ACC112 (cell line): ENCODE measurements around the gene INPPL1.
"Not testable (repeated sequence)": the region's sequence is repeated elsewhere in the genome, so short reads cannot be mapped to it uniquely, and the experiment has no call there.

Source experiments
- H2AFZ ChIP-seq: fragments of 200-600 bp; sonication (generic); one replicate; pipeline ENCODE4 v1.6.0; 2017; ENCODE audit warnings: antibody characterized with exemption, low read length; ENCODE audit not compliant: unreplicated experiment
- H3K27ac ChIP-seq: fragments of 200-600 bp; sonication (generic); 2 replicates; pipeline ENCODE4 v1.5.1; 2014; ENCODE audit warnings: low read depth, mild to moderate bottlenecking, antibody characterized with exemption, low read length, moderate library complexity
- H3K27me3 ChIP-seq: fragments of 200-600 bp; sonication (generic); 2 replicates; pipeline ENCODE4 v1.6.1; 2014; ENCODE audit warnings: mild to moderate bottlenecking, antibody characterized with exemption, low read length, moderate library complexity, mixed read lengths; ENCODE audit not compliant: insufficient read depth
- H3K36me3 ChIP-seq: fragments of 200-600 bp; sonication (generic); 2 replicates; pipeline ENCODE4 v1.6.1; 2016; ENCODE audit warnings: mild to moderate bottlenecking, antibody characterized with exemption, low read length, moderate library complexity, mixed read lengths; ENCODE audit not compliant: insufficient read depth
- H3K4me1 ChIP-seq: fragments of 200-600 bp; sonication (generic); one replicate; pipeline ENCODE4 v1.6.1; 2016; ENCODE audit warnings: low read length, mixed read lengths; ENCODE audit not compliant: insufficient read depth, unreplicated experiment, control insufficient read depth
- H3K4me3 ChIP-seq: fragments of 200-600 bp; sonication (generic); 2 replicates; pipeline ENCODE4 v1.5.1; 2014; ENCODE audit warnings: mild to moderate bottlenecking, low read depth, low read length
- H3K79me2 ChIP-seq: fragments of 200-600 bp; sonication (generic); one replicate; pipeline ENCODE4 v1.6.0; 2016; ENCODE audit warnings: low read length; ENCODE audit not compliant: control insufficient read depth, unreplicated experiment, insufficient read depth

The INPPL1 gene

DNA sequence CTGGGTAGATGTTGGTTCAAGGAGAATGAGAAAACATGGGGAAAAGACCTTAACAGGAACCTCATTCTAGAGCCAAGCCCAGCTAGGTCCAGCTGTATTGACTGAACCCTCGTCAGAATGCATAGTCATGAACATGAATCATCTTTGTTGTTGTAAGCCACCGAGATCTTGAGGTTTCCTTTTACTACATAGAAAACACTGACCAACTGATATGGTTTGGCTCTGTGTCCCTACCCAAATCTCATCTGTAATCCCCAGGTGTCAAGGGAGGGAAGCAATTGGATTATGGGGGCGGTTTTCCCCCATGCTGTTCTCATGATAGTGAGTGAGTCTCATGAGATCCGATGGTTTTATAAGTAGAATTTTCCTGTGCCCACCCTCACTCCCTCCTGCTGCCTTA lies 38.8 kb downstream of the INPPL1 start:
- Histone ChIP-seq H3K27ac (peak overlapping the region; percentile 38; the same call in 1 of the 2 replicates), H3K4me1 (peaks cover 10% of the 10 kb centered on the region)

DNA sequence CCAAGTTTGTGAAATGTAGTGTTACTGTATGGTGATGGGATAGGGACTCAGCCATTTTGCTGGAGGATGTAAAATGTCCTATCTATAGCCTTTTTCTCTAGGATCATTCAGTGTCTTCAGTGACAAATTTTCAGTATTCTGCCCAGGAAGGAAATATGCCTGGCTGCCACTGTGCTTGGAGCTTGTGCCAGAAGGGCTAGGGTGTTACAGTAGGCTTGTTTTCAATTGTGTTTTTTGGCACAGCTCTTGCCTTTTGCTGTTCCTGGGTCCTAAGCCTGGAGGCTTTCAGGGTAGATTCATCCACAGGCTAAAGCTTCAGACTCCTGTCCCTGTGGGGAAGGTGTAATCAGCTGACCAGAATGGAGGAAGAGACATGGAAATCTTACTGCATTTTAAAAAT lies 41.4 kb downstream of the INPPL1 start:
- H3K27ac ChIP-seq, result no peak overlapping the region
- peak overlapping the region; percentile 43 for H2AFZ ChIP-seq
- peaks cover 12% of the 10 kb centered on the region for H3K4me1 ChIP-seq
- no peaks in the 10 kb centered on the region for H3K27me3 ChIP-seq
- H3K79me2 ChIP-seq, result no peaks in the 10 kb centered on the region
- no peak overlapping the region for H3K4me3 ChIP-seq
- H3K36me3 ChIP-seq, result no peaks in the 10 kb centered on the region

More for the DNA sequence above, 38.8 kb downstream of the INPPL1 start:
- Histone ChIP-seq H3K79me2 (no peaks in the 10 kb centered on the region), H3K4me3 (no peak overlapping the region), H3K36me3 (no peaks in the 10 kb centered on the region), H2AFZ (peak overlapping the region; percentile 58), H3K27me3 (no peaks in the 10 kb centered on the region)

DNA sequence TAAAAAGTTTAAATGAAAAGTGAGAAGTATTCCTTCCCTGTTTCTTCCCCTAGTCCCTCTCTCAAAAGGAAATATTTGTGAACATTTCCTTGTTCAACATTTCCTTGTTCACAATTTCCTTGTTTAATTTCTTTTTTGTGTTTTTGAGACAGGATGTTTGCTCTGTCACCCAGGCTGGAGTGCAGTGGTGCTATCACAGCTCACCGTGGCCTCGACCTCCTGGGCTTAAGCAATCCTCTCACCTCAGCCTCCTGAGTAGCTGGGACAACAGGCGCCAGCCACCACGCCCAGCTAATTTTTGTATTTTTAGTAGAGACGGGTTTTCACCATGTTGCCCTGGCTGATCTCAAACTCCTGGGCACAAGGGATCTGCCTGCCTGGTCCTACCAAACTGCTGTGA lies 42.4 kb downstream of the INPPL1 start:
- H3K27ac ChIP-seq, H3K27me3 ChIP-seq, H3K4me3 ChIP-seq, H2AFZ ChIP-seq, H3K36me3 ChIP-seq, H3K79me2 ChIP-seq: not testable (repeated sequence)
- H3K4me1 ChIP-seq, result peaks cover 12% of the 10 kb centered on the region

GRCh38 chr11:72267956-72268617 lies 43.5 kb downstream of the INPPL1 start:
- Histone ChIP-seq H3K79me2 (no peaks in the 10 kb centered on the region), H3K27ac (no peak overlapping the region), H3K36me3 (no peaks in the 10 kb centered on the region), H3K27me3 (no peaks in the 10 kb centered on the region), H3K4me1 (peaks cover 10% of the 10 kb centered on the region), H3K4me3 (no peak overlapping the region), H2AFZ (no peak overlapping the region)

DNA sequence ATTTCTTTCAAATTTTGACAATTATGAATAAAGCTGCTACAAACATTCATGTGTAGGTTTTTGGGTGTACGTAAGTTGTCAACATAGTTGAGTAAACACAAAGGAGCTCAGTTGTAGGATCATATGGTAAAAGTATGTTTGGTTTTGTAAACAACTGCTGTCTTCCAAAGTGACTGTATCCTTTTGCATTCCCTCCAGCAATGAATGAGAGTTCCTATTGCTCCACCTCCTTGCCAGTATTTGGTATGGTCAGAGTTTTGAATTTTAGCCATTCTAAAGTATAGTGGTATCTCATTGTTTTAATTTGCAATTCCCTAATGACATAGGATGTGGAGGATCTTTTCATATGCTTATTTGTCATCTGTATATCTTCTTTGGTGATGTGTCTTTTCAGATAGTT lies 47.4 kb downstream of the INPPL1 start:
- H3K27me3 ChIP-seq, result no peaks in the 10 kb centered on the region
- H3K36me3 ChIP-seq, result no peaks in the 10 kb centered on the region
- no peak overlapping the region for H3K27ac ChIP-seq
- no peaks in the 10 kb centered on the region for H3K79me2 ChIP-seq
- H3K4me3 ChIP-seq, result no peak overlapping the region
- H2AFZ ChIP-seq, result no peak overlapping the region
- H3K4me1 ChIP-seq, result peaks cover 3% of the 10 kb centered on the region

DNA sequence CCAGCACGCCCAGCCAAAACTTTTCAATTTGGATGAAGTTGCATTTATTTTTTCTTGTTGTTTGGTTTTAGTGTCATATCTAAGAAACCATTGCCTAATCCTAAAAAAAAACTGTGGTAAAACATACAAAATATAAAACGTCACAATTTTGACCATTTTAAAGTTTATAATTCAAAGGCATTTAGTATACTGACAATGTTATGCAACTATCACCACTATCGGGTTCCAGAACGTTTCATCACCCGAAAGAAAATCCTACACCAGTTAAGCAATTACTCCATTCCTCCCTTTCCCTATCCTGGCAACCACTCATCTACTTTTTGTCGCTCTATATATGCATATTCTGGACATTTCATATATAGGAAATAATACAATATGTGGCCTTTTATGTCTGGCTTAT lies 49.9 kb downstream of the INPPL1 start:
- Histone ChIP-seq H3K27ac (no peak overlapping the region), H3K4me3 (no peak overlapping the region), H3K79me2 (no peaks in the 10 kb centered on the region), H2AFZ (no peak overlapping the region), H3K27me3 (no peaks in the 10 kb centered on the region), H3K36me3 (no peaks in the 10 kb centered on the region), H3K4me1 (peaks cover 12% of the 10 kb centered on the region)

- H3K4me3 ChIP-seq, result peak overlapping the region; percentile 2; the same call in 1 of the 2 replicates
- H3K79me2 ChIP-seq, result no peaks in the 10 kb centered on the region
- peaks cover 10% of the 10 kb centered on the region for H3K27me3 ChIP-seq
- H2AFZ ChIP-seq, result no peak overlapping the region
- peak overlapping the region; percentile 52 for H3K27ac ChIP-seq
- no peaks in the 10 kb centered on the region for H3K36me3 ChIP-seq
- H3K4me1 ChIP-seq, result peaks cover 15% of the 10 kb centered on the region
These were observed 54.3 kb downstream of the INPPL1 start for GRCh38 chr11:72278905-72279304.

DNA sequence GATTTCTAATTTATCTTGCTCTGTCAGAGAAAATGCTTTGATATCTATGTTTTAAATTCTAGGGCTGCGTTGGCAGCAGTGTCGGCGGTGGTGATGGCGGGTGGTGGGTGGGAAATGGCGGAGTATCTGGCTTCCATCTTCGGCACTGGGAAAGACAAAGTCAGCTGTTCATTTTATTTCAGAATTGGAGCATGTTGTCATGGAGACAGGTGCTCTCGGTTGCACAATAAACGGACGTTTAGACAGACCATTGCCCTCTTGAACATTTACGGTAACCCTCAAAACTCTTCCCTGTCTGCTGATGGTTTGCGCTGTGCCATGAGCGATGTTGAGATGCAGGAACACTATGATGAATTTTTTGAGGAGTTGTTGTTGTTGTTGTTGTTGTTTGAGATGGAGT lies 55.5 kb downstream of the INPPL1 start:
- Histone ChIP-seq H3K79me2 (no peaks in the 10 kb centered on the region), H3K27me3 (peaks cover 11% of the 10 kb centered on the region), H3K27ac (no peak overlapping the region), H3K4me3 (no peak overlapping the region), H3K4me1 (peaks cover 15% of the 10 kb centered on the region), H2AFZ (no peak overlapping the region), H3K36me3 (no peaks in the 10 kb centered on the region)

- no peaks in the 10 kb centered on the region for H3K36me3 ChIP-seq
- H3K4me1 ChIP-seq, result peaks cover 15% of the 10 kb centered on the region
- H3K27me3 ChIP-seq, result peaks cover 11% of the 10 kb centered on the region
- no peaks in the 10 kb centered on the region for H3K79me2 ChIP-seq
- H3K4me3 ChIP-seq, result no peak overlapping the region
- no peak overlapping the region for H3K27ac ChIP-seq
- no peak overlapping the region for H2AFZ ChIP-seq
These were observed 56.3 kb downstream of the INPPL1 start for GRCh38 chr11:72280726-72281315.

GRCh38 chr11:72283947-72284346 lies 59.4 kb downstream of the INPPL1 start:
- Histone ChIP-seq H3K27ac (no peak overlapping the region), H3K79me2 (no peaks in the 10 kb centered on the region), H3K36me3 (no peaks in the 10 kb centered on the region), H2AFZ (no peak overlapping the region), H3K27me3 (peaks cover 11% of the 10 kb centered on the region), H3K4me3 (no peak overlapping the region), H3K4me1 (peaks cover 10% of the 10 kb centered on the region)

DNA sequence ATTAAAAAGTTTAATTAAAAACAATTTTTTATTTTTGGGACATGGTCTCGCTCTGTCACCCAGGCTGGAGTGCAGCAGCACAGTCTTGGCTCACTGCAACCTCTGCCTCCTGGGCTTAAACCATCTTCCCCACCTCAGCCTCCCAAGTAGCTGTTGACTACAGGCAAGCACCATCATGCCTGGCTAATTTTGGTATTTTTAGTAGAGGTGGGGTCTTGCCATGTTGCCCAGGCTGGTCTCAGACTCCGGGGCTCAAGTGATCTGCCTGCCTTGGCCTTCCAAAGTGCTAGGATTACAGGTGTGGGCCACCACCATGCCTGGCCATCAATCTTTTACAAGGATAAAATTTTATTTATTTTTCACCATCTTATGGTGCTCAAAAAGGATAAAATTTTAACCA lies 62.7 kb downstream of the INPPL1 start:
- peaks cover 11% of the 10 kb centered on the region for H3K27me3 ChIP-seq
- H3K4me1 ChIP-seq, result no peaks in the 10 kb centered on the region
- no peaks in the 10 kb centered on the region for H3K36me3 ChIP-seq
- no peak overlapping the region for H3K27ac ChIP-seq
- no peak overlapping the region for H2AFZ ChIP-seq
- H3K4me3 ChIP-seq, result no peak overlapping the region
- H3K79me2 ChIP-seq, result no peaks in the 10 kb centered on the region
